ENCODE data around the gene PDF. TPM values are rescaled to one million over a fixed set of nuclear protein-coding genes. Genes with fewer than 3 reads are reported as not detected.

Gene PDF
- total and polyA plus RNA-seq, 2 of the 13 experiments (the other 11 are each of a cell fraction or from before 2014, with no cell fraction given): 12.4 to 48.8 TPM

- TF ChIP-seq ZNF512 (CRISPR knock-in tag; IDR thresholded peaks at IDR 0.05): 0 out of 2 replicates have a peak, but pooled peaks have one; percentile 52
- peak; percentile 76; the same call in 1 of the 2 replicates for TF ChIP-seq ZC3H13 (CRISPR knock-in tag; IDR thresholded peaks at IDR 0.05)
- no peak for TF ChIP-seq ZNF749 (CRISPR knock-in tag; IDR thresholded peaks at IDR 0.05; ENCODE audit: borderline replicate concordance)
- no peak for TF ChIP-seq ZSCAN20 (CRISPR knock-in tag; IDR thresholded peaks at IDR 0.05; ENCODE audit: borderline replicate concordance)
- peak; percentile 86; the same call in 1 of the 2 replicates for TF ChIP-seq ZNF460 (CRISPR knock-in tag; IDR thresholded peaks at IDR 0.05; ENCODE audit: borderline replicate concordance)
- TF ChIP-seq SOX6 (IDR thresholded peaks at IDR 0.05): no peak
- no peak for TF ChIP-seq SOX6 (CRISPR knock-in tag; IDR thresholded peaks at IDR 0.05)
- TF ChIP-seq ZBTB42 (CRISPR knock-in tag; IDR thresholded peaks at IDR 0.05): no peak
- no peak for TF ChIP-seq ZBTB25 (CRISPR knock-in tag; IDR thresholded peaks at IDR 0.05)
- peak; percentile 94 for TF ChIP-seq CEBPG (CRISPR knock-in tag; IDR thresholded peaks at IDR 0.05)
- 0 out of 2 replicates have a peak, but pooled peaks have one; percentile 11 for TF ChIP-seq TFAP4 (IDR thresholded peaks at IDR 0.05; ENCODE audit: borderline replicate concordance, low read depth)
- TF ChIP-seq HMGA1 (CRISPR knock-in tag; conservative IDR thresholded peaks at IDR 0.05): no peak
- no peak for TF ChIP-seq ZNF878 (CRISPR knock-in tag; IDR thresholded peaks at IDR 0.05)
- no peak for TF ChIP-seq ZNF180 (CRISPR knock-in tag; IDR thresholded peaks at IDR 0.05; ENCODE audit: borderline replicate concordance, low read depth)
- TF ChIP-seq MXD3 (CRISPR knock-in tag; IDR thresholded peaks at IDR 0.05): no peak
- TF ChIP-seq SRSF1 (optimal IDR thresholded peaks at IDR 0.05; ENCODE audit: low read depth, low read length): no peak
- TF ChIP-seq ERF (CRISPR knock-in tag; IDR thresholded peaks at IDR 0.05): no peak
- no peak for TF ChIP-seq ATF7 (IDR thresholded peaks at IDR 0.05)
- no peak for TF ChIP-seq ATF7 (CRISPR knock-in tag; IDR thresholded peaks at IDR 0.05)
- 0 out of 2 replicates have a peak, but pooled peaks have one; percentile 15 for TF ChIP-seq RARA (CRISPR knock-in tag; IDR thresholded peaks at IDR 0.05)
- no peak for TF ChIP-seq SMARCE1 (IDR thresholded peaks at IDR 0.05; ENCODE audit: borderline replicate concordance)
- no peak for TF ChIP-seq ZFP36 (IDR thresholded peaks at IDR 0.05; ENCODE audit: borderline replicate concordance, low read depth, low read length, partially characterized antibody)
- TF ChIP-seq FOXP1 (IDR thresholded peaks at IDR 0.05): no peak
- no peak for TF ChIP-seq FOXP1 (CRISPR knock-in tag; IDR thresholded peaks at IDR 0.05)
- no peak for TF ChIP-seq ATF2 (CRISPR knock-in tag; IDR thresholded peaks at IDR 0.05)
- TF ChIP-seq ZEB1 (IDR thresholded peaks at IDR 0.05; ENCODE audit: insufficient replicate concordance, low read depth): peak; percentile 74
Observed at GRCh38 chr16:69363281-69363717, 32.9 kb upstream of the PDF start (continued).
